T-helper 9 cell (primary cell): Measurements from ENCODE around the gene DHODH.
"Not testable (repeated sequence)": the region's sequence is repeated elsewhere in the genome, so short reads cannot be mapped to it uniquely, and the experiment has no call there.

ENCODE experiments used
- DNase-seq: peaks from one replicate; pipeline ENCODE4 v3.0.0-alpha.2; 2020

The DHODH gene

GRCh38 chr16:72055911-72056310, 47.4 kb downstream of the DHODH start:
- DNase-seq = no peak

- not testable (repeated sequence) for DNase-seq
Measured at GRCh38 chr16:72057313-72057712, 48.8 kb downstream of the DHODH start.

- not testable (repeated sequence) for DNase-seq
Measured at GRCh38 chr16:72059060-72059459, 50.5 kb downstream of the DHODH start.

GRCh38 chr16:72060405-72060804, 51.9 kb downstream of the DHODH start:
- no peak for DNase-seq

- no peak for DNase-seq
Measured at GRCh38 chr16:72061564-72061963, 53.0 kb downstream of the DHODH start.

GRCh38 chr16:72064361-72064894, 55.9 kb downstream of the DHODH start:
- DNase-seq = no peak

GRCh38 chr16:72066747-72067146, 58.2 kb downstream of the DHODH start:
- DNase-seq = no peak

GRCh38 chr16:72068930-72069329, 60.4 kb downstream of the DHODH start:
- DNase-seq = no peak

- no peak for DNase-seq
Measured at GRCh38 chr16:72072514-72073342, 64.2 kb downstream of the DHODH start.

GRCh38 chr16:72073560-72074230, 65.2 kb downstream of the DHODH start:
- DNase-seq = no peak

GRCh38 chr16:72075067-72075466, 66.5 kb downstream of the DHODH start:
- not testable (repeated sequence) for DNase-seq
